AG08395 (cell line): Measurements from ENCODE around the gene MACROD2.

Experiments
- DNase-seq: peaks from one replicate; pipeline ENCODE4 v3.0.0; 2012; ENCODE audit warnings: mixed read lengths, low spot score

MACROD2 gene

DNA sequence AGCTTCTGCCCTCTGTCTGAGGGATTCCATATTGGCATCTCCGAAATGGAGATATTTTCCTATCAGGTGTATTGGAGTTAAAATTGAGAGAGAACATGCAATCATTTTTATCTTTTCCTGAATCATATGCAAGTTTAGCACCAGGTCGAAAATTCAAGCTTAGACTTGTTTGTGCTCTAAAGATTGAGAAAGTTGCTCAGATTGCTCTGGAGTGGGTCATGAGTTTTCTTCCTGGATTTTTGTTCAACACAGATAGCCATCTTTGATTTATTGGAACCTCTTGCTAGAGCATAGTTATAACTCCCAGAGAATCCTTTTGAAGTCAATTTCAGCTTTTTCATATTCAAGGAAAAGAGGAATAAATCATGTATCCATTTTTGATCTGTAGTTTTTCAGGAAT lies 715.6 kb downstream of the MACROD2 start:
- DNase-seq = no peak

DNA sequence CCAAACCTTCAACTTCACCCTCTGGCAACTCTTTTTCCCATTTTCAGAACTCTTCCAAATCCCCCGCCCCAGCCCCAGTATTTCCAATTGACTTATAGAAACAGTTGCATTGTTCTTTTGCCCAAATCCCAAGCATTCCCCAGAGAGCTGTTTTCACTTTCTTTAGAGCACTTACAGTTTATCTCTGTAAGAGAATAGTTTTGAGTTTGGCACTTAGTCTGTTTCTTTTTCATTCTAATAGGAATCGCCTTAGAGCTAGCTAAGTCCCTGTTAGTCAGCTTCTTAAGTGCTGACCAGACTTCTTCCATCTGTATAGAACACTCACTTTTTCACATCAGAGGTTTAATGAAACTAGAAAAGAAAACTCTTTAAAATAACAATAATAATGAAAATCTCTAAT lies 716.3 kb downstream of the MACROD2 start:
- DNase-seq = no peak

GRCh38 chr20:14712302-14712739 lies 717.0 kb downstream of the MACROD2 start:
- peak; percentile 37 for DNase-seq

GRCh38 chr20:14715400-14715799 lies 720.1 kb downstream of the MACROD2 start:
- no peak for DNase-seq

DNA sequence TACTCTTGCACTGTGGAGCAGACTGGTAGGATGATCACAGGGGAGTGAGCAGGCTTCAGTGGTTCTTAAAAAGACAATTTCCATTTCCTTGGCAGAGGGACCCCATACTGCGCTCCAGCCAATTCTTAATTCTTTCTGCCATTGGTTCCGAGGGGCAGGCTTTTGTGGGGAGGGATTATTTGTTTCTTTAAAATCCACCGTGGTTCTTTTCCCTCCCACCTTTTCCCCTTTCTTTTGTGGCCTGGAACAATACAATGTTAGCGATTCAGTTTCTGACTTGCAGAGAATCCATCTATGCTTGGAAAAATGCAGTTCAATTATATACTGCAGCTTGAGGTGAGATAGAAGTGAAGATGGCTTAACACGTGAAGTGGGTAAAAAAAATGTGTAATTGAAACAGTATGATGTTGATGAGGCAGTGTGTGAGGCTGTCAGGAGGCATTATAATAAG lies 721.1 kb downstream of the MACROD2 start:
- no peak for DNase-seq

- DNase-seq = no peak
Measured at GRCh38 chr20:14717134-14717999, 722.1 kb downstream of the MACROD2 start.

- DNase-seq = no peak
Measured at GRCh38 chr20:14720251-14720650, 724.9 kb downstream of the MACROD2 start.

DNA sequence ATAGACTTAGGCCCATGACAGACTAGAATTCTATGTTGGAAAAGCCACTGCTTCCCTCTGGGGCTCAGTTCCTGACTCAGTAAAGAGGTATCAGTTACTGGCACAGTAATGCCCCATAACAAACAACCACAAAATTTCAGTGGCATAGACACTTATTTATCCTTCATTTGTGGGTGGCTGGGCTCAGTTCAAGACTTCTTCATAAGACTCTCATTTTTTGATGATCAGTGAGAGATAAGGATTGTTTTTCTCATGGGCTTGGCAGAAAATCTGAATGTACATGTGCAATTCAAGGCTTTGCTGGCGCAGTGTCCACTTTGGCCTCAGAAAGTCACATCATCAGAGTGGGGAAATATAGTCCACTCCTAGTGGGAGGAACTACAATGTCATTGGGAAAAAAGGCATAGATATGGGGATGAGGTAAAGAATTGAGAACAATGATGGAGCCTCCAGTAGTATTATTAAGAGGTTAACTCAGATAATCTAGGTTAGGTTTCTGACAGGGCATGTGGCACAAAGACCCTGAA lies 726.7 kb downstream of the MACROD2 start:
- peak; percentile 26 for DNase-seq

GRCh38 chr20:14723614-14724013 lies 728.3 kb downstream of the MACROD2 start:
- no peak for DNase-seq

DNA sequence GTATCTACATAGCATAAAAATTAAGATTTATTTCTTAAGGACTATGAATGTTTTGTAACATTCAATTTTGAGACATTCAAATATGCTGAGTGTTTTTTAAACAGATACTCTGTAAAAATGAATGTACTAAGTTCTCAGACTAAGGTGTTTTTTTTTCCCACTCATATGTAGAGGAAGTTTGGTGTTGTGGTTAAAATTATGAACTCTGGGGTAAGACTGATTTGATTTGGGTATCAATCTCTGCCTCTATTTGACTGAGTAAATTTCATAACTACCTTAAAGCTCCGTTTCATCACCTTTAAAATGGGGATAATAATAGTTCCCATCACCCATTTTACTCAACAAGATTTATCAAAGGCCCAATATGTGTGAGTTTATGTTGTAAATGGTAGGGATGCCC lies 728.7 kb downstream of the MACROD2 start:
- DNase-seq = no peak

- no peak for DNase-seq
Measured at GRCh38 chr20:14724468-14724867, 729.2 kb downstream of the MACROD2 start.

GRCh38 chr20:14726591-14726990 lies 731.3 kb downstream of the MACROD2 start:
- no peak for DNase-seq

- no peak for DNase-seq
Measured at GRCh38 chr20:14727485-14728150, 732.3 kb downstream of the MACROD2 start.

DNA sequence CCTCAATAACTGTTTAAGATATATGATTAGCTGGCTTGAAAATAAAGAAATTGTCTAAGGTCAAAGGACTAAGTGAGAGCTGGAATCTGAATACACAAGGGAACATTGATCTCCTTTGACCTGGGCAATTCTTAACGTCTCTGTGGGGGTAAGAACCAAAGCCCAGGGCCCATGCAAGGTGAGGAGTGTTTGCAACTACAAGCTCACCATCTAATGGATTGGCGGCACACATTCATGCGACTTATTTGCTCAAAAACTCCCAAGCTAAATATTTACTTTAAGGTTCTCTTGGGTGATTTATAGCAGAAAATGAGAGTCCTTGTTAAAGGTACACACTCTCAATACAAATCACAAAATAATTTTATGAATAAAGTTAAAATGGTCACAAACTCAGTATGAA lies 734.1 kb downstream of the MACROD2 start:
- DNase-seq = no peak

- DNase-seq = no peak
Measured at GRCh38 chr20:14732343-14732742, 737.0 kb downstream of the MACROD2 start.

DNA sequence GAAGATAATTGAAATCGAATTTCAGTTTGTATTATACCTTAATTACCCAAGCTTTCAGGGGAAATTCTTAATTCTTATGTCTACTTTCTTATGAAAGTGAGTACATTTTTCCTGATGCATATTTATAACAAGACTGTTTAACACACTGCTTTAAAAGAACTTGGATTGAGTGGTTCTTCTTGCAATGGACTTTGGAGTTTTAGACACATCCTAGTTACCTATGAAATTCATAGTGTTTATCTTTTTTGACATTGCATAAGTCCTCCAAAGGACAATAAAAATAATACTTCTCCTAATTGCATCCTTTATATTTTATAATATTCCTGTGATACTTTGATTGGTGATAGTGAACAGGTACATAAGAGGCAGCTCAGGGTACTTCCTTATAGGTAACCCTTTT lies 737.7 kb downstream of the MACROD2 start:
- no peak for DNase-seq

DNA sequence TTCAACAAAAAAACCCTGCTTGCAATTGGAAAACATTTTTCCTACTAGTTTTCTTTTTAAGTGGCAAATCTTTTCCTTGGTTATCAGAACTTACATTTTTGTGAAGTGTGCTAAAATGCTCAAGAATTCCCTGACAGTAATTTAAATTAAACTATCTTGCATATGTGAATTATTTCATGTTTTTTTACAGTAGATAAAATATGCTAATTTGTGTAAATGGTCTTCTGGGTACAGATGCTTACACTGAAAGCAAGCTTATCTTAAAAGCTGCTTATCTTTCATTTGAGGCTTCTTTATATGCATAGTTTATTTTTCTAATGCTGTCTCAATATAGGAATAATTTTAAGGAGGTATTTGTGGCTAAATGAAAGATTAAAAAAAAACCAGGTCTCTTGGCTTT lies 745.1 kb downstream of the MACROD2 start:
- no peak for DNase-seq

- no peak for DNase-seq
Measured at GRCh38 chr20:14741616-14742015, 746.3 kb downstream of the MACROD2 start.

- DNase-seq = no peak
Measured at GRCh38 chr20:14744723-14745122, 749.4 kb downstream of the MACROD2 start.

GRCh38 chr20:14745830-14746229 lies 750.5 kb downstream of the MACROD2 start:
- no peak for DNase-seq

GRCh38 chr20:14751191-14751590 lies 755.9 kb downstream of the MACROD2 start:
- DNase-seq = no peak

GRCh38 chr20:14757728-14758127 lies 762.4 kb downstream of the MACROD2 start:
- no peak for DNase-seq

DNA sequence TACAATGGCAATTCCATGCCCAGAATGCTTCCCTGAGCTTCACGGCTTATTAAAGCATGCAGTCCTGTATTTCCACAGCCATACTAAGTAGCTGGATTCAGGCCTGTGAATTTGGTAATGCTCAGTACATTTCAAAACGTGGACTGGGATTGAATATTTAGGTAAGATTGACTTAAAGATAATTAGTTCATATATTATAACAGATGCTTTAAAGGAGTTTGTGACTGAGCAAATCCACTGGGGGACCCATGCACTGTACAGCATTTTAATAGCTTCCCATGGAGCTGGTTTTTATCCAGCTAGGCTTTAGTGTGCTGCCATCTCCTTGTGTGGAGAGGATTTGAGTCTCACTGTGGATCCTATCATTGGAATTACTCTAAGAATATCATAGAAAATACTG lies 763.0 kb downstream of the MACROD2 start:
- no peak for DNase-seq
